H4 (cell line): Measurements from ENCODE around the gene FAF1. TPM values are rescaled to one million over a fixed set of nuclear protein-coding genes. Genes with fewer than 3 reads are reported as not detected.
A peak's percentile ranks its signal among the peaks of the same experiment; 100 is the strongest.
"Not testable (repeated sequence)": the region's sequence is repeated elsewhere in the genome, so short reads cannot be mapped to it uniquely, and the experiment has no call there.

Experiments
- DNase-seq: peaks from one replicate; pipeline ENCODE4 v3.0.0-alpha.2; 2015; ENCODE audit warnings: low spot score
- total RNA-seq: library from RNA; depleted of rRNA; stranded (reverse); fragments of >200 nt; shearing (Covaris generic); gene quantifications from 2 replicates; pipeline ENCODE4 v1.2.3, GENCODE V29; 2014

Gene FAF1
- total RNA-seq, 1 experiment from 2014 or later = 91.9 TPM

DNA sequence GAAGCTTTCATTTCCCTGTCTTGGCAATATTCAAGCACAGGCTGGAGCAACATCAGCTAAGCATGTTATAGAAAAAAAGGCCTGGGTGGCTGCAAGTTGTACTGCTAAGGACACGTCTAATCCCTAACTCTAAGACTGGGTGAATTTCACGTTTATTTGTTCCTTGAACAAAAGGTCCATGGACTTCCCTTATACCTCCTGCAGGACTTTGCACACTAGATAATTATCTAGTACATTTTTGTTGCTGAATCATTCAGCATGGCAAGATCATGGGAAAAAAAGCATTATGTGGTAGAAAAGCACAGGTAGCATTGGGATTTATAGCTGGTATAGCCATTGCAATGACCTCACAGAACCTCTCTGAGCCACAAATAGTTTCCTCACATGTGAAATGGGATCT, 406.1 kb downstream of the FAF1 start:
- peak; percentile 9 for DNase-seq

DNA sequence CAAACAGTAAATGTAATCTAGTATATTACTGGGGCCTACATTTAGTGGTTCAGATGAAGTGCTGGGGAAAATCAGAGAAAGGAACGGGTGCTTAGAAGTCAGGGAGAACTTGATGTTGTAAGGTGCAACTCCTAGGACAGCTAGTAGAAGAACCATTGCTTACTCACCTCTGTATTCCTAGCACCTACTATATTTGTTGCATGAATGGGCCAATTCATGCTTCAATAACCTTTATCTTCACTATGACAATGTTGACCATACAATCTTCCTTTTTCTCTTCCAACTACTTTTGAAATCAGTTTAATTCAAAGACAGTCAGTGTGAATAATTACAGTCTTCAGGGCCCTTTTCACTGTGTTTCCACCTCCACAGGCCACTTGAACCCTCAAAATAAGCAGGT, 411.8 kb downstream of the FAF1 start:
- DNase-seq = no peak

DNA sequence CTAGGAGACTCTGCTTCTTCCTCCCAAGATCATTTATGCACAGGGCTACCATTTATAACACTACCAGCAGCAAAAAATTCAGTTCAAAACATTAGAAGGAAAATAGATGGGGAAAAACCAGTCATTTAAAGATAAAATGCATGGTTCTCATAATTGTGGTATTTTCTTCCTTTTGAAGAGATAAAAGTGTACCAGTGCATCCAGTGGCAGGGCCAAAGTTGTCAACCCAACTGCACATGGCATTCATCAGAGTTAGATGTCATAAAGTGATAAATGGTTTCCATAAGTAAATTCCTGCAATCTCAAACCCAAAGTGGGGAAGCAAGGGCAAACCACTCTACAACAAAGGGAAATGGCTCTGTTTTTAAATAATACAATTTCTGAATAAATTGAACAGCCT, 417.7 kb downstream of the FAF1 start:
- no peak for DNase-seq

DNA sequence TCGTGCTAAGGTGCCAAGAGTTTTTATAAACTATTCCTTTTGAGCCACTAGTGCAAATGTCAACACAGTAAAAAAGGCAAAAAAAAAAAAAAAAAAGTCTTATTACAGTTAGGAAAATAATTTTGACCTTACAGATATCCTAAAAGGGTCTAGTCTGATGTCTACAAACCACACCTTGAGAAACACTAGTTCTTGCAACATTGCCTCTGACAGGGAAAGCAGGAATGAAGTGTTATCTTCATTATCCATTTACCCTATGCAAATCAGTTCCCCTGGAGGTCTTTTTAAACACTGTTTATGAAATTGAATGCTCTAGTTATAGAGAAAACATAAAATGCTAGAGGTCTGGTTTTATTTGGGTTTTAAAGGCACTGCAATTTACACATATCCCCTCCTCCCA, 421.6 kb downstream of the FAF1 start:
- no peak for DNase-seq

DNA sequence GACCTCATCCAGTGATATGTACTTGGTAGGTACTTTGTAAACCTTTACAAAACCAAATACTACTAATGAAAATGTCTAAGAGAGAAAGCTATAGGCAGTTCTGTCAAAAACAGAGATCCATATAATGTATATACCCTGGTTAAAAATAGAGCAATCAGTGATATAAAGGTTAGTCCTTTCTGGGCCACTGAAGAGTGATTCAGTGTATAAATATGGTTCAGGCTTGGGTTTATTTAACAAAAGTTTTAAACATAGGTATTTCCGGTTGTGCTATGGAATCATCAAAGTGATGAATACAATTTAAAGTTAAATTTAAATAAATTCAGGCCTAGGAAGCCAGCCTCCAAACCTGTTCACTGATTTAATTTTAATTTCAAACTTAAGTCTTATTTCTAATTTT, 428.5 kb downstream of the FAF1 start:
- no peak for DNase-seq

DNA sequence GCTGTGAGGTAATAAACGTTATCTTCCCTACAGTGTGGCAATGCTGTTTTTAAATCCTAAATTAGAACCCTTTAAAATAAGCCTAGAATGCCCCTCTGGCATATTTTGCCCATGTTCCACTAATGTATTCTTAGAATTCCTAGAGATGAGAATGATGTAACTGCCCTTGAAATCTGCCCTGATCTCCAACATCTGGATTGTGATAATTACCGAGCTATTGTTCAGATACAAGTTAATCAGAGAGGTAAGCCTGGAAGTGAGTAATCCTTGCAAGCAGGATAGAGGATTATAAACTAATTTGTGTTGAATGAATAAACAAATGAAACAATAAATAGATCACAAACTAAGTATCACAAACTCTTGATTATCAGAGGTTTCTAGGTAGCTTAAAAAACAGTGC, 429.0 kb downstream of the FAF1 start:
- no peak for DNase-seq

DNA sequence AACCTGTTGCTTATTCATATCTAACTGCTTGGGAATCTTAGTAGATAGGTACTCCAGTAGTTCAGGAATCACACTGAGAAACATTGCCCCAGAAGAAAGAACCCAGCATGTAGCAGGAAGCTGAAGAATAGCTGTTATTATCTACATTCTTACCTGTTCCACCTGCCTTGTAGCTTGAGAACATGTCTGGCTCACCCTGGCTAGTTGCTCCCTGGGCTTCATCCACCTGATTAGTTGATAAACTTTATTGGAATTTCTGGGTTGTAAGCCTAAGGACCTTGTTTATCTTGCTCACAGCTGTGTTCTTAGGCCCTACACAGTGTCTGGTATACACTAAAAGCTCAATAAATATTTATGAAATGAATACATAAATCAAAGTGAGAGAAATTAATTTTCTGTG, 430.6 kb downstream of the FAF1 start:
- DNase-seq = no peak

DNA sequence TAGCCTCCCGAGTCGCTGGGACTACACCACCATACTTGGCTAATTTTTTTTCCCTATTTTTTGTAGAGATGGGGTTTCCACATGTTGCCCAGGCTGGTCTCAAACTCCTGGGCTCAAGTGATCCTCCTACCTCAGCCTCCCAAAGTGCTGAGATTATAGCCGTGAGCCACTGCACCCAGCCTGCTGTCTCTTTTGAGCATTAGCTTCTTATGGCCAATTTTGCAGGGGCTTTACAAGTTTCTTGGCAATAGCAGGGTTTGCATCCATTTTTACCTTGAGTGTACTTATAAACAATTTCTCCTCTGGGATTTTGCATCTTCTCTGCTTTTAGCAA, 432.1 kb downstream of the FAF1 start:
- DNase-seq = not testable (repeated sequence)

DNA sequence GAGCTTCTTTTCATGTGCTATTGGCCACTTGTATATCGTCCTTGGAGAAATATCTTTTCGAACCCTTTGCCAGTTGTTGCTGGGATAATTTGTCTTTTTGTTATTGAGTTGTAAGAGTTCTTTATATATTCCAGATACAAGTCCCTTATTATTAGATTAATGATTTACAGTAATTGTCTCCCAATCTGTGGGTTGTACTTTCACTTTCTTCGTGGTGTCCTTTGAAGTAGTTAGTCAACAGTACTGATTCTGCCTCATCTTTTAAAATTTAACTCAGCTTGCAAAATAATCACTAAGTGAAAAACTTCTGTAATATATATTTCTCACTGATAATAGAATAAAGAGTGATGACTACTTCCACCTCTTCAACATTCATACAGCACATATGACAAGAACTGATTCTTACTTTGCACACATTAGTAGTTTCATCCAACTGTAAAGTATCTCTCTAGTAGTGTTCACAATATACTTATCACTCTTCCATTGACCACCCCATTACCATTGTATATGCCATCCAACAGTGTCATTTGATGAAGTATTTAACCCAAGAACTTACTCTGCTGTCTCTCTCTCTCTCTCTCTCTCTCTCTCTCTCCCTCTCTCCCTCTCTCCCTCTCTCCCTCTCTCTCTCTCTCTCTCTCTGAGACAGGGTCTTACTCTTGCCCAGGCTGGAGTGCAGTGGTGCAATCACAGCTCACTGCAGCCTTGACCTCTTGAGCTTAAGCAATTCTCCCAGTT, 432.6 kb downstream of the FAF1 start:
- no peak for DNase-seq

DNA sequence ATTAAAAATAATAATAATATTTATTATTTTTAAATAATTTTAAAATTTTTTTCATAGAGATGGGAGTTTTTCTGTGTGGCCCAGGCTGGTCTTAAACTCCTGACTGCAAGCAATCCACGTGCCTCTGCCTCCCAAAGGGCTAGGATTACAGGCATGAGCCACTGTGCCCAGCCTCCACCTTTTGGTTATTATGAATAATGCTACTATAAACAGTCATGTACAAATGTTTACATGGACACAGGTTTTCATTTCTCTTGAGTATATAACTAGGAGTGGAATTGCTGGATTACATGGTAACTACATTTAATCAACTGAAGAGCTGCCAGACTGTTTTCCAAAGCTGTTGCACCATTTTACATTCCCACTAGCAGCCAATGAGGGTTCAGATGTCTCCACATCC, 433.6 kb downstream of the FAF1 start:
- no peak for DNase-seq

DNA sequence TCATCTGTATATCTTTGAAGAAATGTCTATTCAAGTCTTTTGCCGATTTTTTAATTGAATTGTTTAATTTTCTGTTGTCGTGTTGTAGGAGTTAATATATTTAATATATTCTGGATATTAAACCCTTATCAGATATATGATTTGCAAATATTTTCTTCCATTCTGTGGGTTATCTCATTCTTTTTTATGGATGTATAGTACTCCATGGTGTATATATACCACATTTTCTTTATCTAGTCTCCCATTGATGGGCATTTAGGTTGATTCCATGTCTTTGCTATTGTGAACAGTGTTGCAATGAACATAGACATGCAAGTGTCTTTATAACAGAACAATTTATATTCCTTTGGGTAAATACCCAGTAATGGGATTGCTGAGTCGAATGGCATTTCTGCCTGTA, 436.5 kb downstream of the FAF1 start:
- DNase-seq = no peak

DNA sequence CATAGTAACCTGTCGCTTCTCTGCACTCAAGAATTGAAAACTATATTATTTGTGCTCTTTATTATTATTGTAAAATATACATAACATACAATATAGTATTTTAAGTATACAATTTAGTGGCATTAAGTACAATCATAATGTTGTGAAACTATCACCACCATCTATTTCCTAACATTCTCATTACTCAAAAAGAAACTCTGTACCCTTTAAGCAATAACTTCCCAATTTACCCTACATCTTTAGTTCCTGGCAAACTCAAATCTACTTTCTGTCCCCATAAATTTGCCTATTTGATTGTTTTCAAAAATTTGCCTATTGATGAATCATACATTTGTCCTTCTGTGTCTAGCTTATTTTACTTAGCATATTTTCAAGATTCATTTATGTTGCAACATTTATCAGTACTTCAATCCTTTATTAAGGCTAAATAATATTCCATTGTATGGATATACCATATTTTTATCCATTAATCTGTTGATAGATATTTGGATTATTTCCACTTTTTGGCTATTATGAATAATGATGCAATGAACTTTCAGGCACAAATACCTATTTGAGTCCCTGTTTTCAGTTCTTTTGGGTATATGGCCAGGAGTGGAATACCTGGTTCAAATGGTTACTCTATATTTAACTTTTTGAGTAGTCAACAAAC, 437.2 kb downstream of the FAF1 start:
- DNase-seq = no peak

DNA sequence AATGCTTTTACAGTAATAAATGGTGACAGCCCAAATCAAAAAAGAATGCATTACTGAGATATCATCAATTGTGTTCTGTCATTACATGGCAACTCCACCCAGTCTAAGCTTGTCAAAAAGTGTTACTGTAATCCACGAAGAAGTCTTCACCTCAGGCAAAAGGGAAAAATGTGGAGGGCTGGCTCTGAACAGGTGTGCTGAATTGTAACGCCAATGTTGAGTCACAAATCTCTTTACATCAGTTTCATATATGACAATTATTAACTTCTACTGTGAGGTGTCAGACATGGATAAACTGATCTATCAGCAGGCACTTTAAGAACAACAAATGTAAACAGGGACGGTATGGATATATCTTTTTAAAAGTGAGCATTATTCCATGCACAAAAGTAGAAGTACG, 438.4 kb downstream of the FAF1 start:
- no peak for DNase-seq

DNA sequence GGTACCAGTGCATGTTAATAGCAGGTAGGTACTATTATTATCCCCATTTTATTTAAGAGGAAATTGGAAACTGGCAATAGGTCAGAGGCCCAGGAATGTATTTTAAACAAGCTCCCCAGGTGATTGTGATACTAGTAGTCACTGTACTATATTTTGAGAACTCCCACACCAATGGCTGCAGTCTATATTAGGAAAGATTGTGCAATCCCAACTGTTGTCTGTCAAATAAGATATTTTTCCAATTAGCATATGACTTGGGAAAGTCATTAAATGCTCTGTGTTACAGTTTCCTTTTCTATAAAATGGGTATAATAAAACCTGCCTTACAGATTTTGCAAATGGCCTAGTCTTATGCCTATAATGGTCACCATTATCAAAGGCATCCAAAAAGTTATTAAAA, 442.6 kb downstream of the FAF1 start:
- DNase-seq = no peak

DNA sequence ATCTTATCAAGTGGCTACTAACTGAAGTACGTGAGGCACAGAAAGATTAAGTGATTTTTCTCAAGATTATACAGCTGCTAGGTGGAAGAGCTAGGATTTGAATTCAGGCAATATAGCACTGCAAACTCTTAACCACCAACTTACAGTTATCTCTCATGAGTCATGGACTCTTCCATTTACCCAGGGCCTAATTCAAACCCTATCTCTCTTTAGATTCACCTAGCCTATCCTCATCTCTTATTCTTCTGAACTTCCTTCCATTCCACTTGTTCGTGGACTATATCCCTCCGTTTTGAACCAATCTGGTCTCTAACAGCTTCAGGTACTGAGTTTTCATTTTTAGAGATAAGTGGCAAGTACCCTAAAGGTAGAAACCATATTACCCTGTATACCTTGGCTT, 444.0 kb downstream of the FAF1 start:
- no peak for DNase-seq

DNA sequence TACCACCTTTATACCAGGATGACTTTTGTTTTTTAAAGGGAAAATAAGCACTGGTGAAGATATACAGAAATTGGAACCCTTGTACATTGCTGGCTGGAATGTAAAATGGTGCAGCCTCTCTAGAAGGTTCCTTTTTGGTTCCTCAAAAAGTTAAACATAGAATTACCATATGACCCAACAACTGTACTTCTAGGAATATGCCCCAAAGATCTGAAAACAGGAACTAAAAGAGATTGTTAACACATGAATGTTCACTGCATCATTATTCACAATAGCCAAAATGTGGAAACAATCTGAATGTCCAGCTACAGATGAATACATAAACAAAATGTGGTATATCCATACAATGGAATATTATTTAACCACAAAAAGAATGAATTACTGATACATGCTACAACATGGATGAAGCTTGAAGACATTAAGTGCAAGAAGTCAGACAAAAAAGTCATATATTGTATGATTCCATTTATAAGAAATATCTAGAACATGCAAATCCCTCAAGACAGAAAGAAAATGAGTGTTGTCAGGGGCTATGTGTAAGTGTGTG, 452.0 kb downstream of the FAF1 start:
- no peak for DNase-seq

DNA sequence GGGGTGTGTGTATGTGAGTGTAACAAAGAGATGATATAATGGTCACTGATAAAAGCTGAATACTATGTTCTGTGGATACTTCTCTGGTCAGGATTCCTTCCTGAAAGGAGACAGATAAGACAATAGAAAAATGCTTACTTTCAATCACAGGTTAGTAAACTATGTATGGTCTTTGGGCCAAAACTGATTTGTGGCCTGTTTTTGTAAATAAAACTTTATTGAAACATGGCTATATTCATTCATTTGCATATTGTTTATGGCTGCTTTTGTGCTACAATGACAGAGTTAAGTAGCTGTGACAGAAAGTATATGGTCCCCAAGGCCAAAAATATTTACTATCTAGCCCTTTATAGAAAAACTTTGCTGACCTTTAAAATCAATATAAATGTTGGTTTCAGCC, 454.6 kb downstream of the FAF1 start:
- DNase-seq = no peak

DNA sequence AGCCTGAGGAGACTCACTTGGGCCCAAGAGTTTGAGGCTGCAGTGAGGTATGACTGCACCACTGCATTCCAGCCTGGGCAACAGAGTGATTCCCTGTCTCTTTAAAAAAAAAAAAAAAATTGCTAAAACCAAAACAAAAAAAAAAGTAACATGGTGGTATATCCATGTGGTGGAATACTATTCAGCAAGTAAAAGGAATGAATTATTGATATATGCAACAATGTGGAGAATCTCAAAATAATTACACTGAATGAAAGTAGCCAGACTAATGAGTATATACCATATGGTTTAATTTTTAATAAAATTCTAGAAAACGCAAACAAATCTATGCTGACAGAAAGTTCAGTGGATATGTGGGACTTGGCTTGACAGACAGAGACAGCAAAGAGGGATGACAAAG, 456.6 kb downstream of the FAF1 start:
- no peak for DNase-seq

DNA sequence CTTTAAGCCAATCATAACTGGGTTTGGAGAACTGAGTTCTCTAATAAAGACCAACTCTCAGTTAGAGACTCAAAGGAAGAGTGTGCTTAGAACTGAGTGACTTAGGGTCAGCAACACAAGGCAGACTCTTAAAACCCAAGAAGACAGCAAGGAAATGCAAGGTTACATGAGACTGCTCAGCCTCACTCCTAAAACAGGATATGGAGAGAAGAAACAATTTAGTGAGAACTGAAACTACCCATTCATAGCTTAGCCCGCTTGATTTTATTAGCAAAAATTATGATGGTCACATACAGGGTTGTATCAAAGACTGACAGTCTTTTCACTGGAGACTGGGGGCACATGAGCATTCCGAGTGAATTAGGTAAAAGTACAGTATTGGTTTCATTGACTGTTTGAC, 457.9 kb downstream of the FAF1 start:
- DNase-seq = no peak

DNA sequence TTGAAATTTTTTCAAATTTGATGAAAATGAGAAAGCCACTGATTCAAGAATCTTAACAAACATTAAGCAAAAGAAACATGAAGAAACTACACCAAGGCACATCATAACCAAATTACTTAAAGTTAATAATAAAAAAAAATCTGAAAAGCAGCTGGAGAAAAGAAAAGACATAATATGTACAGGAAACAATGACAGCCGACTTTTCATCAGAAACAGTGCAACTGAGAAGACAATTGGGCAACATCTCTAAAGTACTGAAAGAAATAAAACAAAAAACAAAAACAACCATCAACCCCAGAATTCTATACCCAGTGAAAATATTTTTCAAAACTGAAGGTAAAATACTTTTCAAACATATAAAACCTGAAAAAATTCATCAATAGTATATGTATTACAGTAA, 463.1 kb downstream of the FAF1 start:
- no peak for DNase-seq

DNA sequence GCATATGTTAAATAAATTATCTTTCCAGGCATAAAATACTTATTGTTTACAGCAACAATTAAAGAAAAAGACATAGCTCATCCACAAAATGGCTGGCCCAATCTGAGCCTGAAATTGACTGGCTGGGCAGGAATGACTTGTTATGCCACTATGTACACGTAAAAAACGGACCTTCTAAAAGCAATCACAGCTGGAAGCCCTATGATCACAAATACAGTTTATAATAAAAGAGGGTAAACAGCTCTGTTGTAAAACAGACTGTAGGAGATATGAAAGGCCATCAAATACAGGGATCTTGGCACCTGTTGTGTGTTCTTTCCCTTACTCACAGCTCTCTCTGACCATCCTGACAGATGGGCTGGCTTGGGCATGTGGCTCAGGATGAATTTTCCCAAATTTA, 466.4 kb downstream of the FAF1 start:
- no peak for DNase-seq

DNA sequence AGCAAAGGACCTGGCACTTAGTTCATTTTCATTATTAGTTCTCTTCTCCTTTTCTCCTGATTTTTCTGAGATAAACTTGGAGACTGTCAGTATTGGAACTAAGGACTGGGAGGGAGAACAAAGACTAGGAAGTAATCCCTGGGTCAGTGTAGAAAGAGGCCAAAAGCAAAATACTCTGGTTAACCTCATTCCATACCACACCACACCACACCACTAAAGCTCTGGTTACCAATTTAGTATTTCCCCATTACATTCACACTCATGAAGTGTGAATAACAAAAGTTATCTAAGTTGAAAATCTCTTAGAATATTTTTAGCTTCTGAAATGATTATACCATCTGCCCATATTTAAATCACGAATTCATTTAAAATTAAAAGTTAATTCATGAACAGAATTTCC, 467.9 kb downstream of the FAF1 start:
- no peak for DNase-seq

DNA sequence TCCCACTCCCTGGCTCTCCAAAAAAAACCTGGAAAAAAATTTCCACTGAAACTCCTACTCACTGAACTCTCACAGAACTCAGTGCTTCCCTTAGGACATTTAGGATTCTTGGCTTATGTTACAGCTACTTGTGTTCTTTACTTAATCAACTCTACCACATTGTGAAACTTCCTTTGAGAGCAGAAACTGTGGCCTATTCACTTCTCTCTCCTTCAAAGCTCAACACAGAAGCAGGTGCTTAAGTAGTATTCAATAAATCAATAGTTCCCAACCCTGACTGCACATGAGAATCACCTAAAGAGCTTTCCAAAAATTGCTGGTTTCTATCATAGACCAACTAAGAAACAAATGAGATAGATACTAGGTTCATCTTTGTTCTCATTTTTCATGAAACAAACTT, 468.9 kb downstream of the FAF1 start:
- no peak for DNase-seq

DNA sequence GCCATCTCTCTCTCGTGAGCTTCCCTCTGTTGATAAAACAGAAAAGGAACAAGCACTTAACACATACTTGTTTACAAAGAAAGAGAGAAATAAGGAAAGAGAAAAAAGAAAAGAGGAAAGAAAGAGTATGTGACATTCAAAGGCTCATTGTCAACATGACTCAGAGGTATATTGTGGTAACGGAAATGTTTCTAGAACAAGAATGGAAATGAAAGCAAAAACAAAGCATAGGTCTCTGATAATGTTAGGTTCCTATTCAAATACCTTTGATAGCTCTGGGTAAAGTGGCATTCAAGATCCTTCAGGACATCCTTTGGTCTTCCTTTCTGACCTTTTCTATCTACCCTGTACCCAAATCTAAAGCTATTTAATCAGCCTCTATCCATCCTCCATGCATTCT, 469.4 kb downstream of the FAF1 start:
- DNase-seq = no peak
